ENCODE data around the gene TOMM70. TPM values are rescaled to one million over a fixed set of nuclear protein-coding genes. Genes with fewer than 3 reads are reported as not detected.
"Not testable (repeated sequence)": the region's sequence is repeated elsewhere in the genome, so short reads cannot be mapped to it uniquely, and the experiment has no call there.

TOMM70 gene
- polyA plus RNA-seq, 1 donor from 2014 or later: 110 TPM

DNA sequence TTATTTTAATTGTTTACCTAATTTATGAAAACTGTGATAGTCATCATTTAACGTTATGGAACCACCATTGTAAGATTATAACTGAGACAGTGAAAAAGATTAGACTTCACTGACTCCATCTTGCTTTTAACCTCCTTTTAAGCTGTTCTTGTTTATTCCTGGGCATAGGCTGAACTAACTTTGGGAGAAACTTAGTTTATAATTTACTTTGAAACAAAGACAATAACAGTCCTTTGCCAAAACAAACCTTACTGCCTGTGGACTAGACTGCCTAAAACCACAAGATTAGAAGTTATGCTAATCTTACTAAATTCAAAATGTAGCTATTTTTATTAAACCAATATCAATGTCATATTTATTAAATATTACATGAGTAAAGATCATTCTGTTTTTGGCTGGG lies 47.2 kb upstream of the TOMM70 start:
- no peak overlapping the region for H3K4me3 ChIP-seq (ENCODE audit: low read length)
- H3K27me3 ChIP-seq (ENCODE audit: insufficient read depth, low read depth, low read length): no peaks in the 10 kb centered on the region
- H4K20me1 ChIP-seq (ENCODE audit: insufficient read depth): no peaks in the 10 kb centered on the region
- H3K36me3 ChIP-seq (ENCODE audit: insufficient read depth, low read length): no peaks in the 10 kb centered on the region
- no peak overlapping the region for H2AFZ ChIP-seq (ENCODE audit: low read depth, low read length)
- no peaks in the 10 kb centered on the region for H3K9me2 ChIP-seq (ENCODE audit: insufficient read depth, low read length)
- H3K4me2 ChIP-seq (ENCODE audit: low read length): no peak overlapping the region
- no peak overlapping the region for H3K9ac ChIP-seq (ENCODE audit: low read length)
- no peaks in the 10 kb centered on the region for H3K79me2 ChIP-seq (replicated peaks; ENCODE audit: insufficient read depth, low read length)
- H3K27ac ChIP-seq (ENCODE audit: low read length): no peak overlapping the region
- TF ChIP-seq MXI1 (conservative IDR thresholded peaks at IDR 0.05; ENCODE audit: poor library complexity, severe bottlenecking) (no peak), EP300 (conservative IDR thresholded peaks at IDR 0.05; ENCODE audit: poor library complexity, severe bottlenecking) (no peak), TAF1 (IDR thresholded peaks at IDR 0.05; ENCODE audit: low read depth) (no peak), EZH2 (IDR thresholded peaks at IDR 0.05; ENCODE audit: borderline replicate concordance, insufficient read depth, low read length, poor library complexity, severe bottlenecking) (no peak), RAD21 (conservative IDR thresholded peaks at IDR 0.05) (no peak), POLR2AphosphoS5 (IDR thresholded peaks at IDR 0.05) (no peak)
- TF ChIP-seq, protein P1, sequence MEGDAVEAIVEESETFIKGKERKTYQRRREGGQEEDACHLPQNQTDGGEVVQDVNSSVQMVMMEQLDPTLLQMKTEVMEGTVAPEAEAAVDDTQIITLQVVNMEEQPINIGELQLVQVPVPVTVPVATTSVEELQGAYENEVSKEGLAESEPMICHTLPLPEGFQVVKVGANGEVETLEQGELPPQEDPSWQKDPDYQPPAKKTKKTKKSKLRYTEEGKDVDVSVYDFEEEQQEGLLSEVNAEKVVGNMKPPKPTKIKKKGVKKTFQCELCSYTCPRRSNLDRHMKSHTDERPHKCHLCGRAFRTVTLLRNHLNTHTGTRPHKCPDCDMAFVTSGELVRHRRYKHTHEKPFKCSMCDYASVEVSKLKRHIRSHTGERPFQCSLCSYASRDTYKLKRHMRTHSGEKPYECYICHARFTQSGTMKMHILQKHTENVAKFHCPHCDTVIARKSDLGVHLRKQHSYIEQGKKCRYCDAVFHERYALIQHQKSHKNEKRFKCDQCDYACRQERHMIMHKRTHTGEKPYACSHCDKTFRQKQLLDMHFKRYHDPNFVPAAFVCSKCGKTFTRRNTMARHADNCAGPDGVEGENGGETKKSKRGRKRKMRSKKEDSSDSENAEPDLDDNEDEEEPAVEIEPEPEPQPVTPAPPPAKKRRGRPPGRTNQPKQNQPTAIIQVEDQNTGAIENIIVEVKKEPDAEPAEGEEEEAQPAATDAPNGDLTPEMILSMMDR (IDR thresholded peaks at IDR 0.05; ENCODE audit: poor library complexity, severe bottlenecking): no peak
- TF ChIP-seq, protein P2, sequence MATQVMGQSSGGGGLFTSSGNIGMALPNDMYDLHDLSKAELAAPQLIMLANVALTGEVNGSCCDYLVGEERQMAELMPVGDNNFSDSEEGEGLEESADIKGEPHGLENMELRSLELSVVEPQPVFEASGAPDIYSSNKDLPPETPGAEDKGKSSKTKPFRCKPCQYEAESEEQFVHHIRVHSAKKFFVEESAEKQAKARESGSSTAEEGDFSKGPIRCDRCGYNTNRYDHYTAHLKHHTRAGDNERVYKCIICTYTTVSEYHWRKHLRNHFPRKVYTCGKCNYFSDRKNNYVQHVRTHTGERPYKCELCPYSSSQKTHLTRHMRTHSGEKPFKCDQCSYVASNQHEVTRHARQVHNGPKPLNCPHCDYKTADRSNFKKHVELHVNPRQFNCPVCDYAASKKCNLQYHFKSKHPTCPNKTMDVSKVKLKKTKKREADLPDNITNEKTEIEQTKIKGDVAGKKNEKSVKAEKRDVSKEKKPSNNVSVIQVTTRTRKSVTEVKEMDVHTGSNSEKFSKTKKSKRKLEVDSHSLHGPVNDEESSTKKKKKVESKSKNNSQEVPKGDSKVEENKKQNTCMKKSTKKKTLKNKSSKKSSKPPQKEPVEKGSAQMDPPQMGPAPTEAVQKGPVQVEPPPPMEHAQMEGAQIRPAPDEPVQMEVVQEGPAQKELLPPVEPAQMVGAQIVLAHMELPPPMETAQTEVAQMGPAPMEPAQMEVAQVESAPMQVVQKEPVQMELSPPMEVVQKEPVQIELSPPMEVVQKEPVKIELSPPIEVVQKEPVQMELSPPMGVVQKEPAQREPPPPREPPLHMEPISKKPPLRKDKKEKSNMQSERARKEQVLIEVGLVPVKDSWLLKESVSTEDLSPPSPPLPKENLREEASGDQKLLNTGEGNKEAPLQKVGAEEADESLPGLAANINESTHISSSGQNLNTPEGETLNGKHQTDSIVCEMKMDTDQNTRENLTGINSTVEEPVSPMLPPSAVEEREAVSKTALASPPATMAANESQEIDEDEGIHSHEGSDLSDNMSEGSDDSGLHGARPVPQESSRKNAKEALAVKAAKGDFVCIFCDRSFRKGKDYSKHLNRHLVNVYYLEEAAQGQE (IDR thresholded peaks at IDR 0.05; ENCODE audit: borderline replicate concordance): no peak
- H3K9me3 ChIP-seq (ENCODE audit: low read length): peaks cover 4% of the 10 kb centered on the region
- H3F3A ChIP-seq (ENCODE audit: insufficient read depth, low read length, poor library complexity, severe bottlenecking): no peaks in the 10 kb centered on the region

DNA sequence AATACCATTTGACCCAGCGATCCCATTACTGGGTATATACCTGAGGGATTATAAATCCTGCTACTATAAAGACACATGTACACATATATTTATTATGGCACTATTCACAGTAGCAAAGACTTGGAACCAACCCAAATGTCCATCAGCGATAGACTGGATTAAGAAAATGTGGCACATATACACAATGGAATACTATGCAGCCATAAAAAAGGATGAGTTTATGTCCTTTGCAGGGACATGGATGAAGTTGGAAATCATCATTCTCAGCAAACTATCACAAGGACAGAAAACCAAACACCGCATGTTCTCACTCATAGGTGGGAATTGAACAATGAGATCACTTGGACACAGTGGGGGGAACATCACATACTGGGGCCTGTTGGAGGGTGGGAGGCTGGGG lies 46.2 kb upstream of the TOMM70 start:
- H3K9me2 ChIP-seq (ENCODE audit: insufficient read depth, low read length); H3K4me3 ChIP-seq (ENCODE audit: low read length); H4K20me1 ChIP-seq (ENCODE audit: insufficient read depth); H2AFZ ChIP-seq (ENCODE audit: low read depth, low read length); H3K9ac ChIP-seq (ENCODE audit: low read length); H3K9me3 ChIP-seq (ENCODE audit: low read length); H3K36me3 ChIP-seq (ENCODE audit: insufficient read depth, low read length); H3K27ac ChIP-seq (ENCODE audit: low read length); H3K4me2 ChIP-seq (ENCODE audit: low read length); H3K79me2 ChIP-seq (replicated peaks; ENCODE audit: insufficient read depth, low read length); H3F3A ChIP-seq (ENCODE audit: insufficient read depth, low read length, poor library complexity, severe bottlenecking); H3K27me3 ChIP-seq (ENCODE audit: insufficient read depth, low read depth, low read length): not testable (repeated sequence)

DNA sequence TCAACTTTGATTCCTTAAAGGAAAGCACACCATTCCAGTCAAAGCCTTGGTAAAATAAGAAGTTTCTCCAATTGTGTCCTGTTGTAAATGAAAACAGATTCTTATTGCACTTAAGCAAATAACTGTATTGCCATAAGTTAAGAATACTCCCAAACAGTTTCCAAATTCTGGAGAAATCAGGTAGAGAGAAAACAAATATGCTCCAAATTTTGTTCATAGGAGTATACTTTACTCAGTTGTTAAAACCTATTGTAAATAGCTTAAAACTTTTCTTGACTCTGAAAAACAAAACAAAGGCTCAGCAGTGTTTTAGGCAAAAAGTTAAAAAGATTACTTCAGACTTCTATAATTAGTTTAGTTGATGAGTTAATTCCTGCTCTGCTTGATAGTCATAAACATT lies 42.8 kb upstream of the TOMM70 start:
- Histone ChIP-seq H3K9me2 (ENCODE audit: insufficient read depth, low read length) (no peaks in the 10 kb centered on the region), H3F3A (ENCODE audit: insufficient read depth, low read length, poor library complexity, severe bottlenecking) (no peaks in the 10 kb centered on the region), H3K9ac (ENCODE audit: low read length) (no peak overlapping the region), H4K20me1 (ENCODE audit: insufficient read depth) (no peaks in the 10 kb centered on the region), H3K4me3 (ENCODE audit: low read length) (no peak overlapping the region), H3K27ac (ENCODE audit: low read length) (no peak overlapping the region), H3K36me3 (ENCODE audit: insufficient read depth, low read length) (no peaks in the 10 kb centered on the region), H3K79me2 (replicated peaks; ENCODE audit: insufficient read depth, low read length) (no peaks in the 10 kb centered on the region), H3K27me3 (ENCODE audit: insufficient read depth, low read depth, low read length) (no peaks in the 10 kb centered on the region), H3K9me3 (ENCODE audit: low read length) (peaks cover 4% of the 10 kb centered on the region), H2AFZ (ENCODE audit: low read depth, low read length) (no peak overlapping the region), H3K4me2 (ENCODE audit: low read length) (no peak overlapping the region)
- no peak for TF ChIP-seq MXI1 (conservative IDR thresholded peaks at IDR 0.05; ENCODE audit: poor library complexity, severe bottlenecking)
- TF ChIP-seq, protein P2 (IDR thresholded peaks at IDR 0.05; ENCODE audit: borderline replicate concordance): no peak
- no peak for TF ChIP-seq EP300 (conservative IDR thresholded peaks at IDR 0.05; ENCODE audit: poor library complexity, severe bottlenecking)
- no peak for TF ChIP-seq RAD21 (conservative IDR thresholded peaks at IDR 0.05)
- TF ChIP-seq, protein P1 (IDR thresholded peaks at IDR 0.05; ENCODE audit: poor library complexity, severe bottlenecking): no peak
- no peak for TF ChIP-seq TAF1 (IDR thresholded peaks at IDR 0.05; ENCODE audit: low read depth)
- no peak for TF ChIP-seq POLR2AphosphoS5 (IDR thresholded peaks at IDR 0.05)
- TF ChIP-seq SMC3 (conservative IDR thresholded peaks at IDR 0.05; ENCODE audit: poor library complexity): no peak
- TF ChIP-seq EZH2 (IDR thresholded peaks at IDR 0.05; ENCODE audit: borderline replicate concordance, insufficient read depth, low read length, poor library complexity, severe bottlenecking): no peak
